Anterior cingulate cortex (tissue), 58 donors: ENCODE data around the gene RNF112.

Experiments used
- DNase-seq, 58 donors: peaks; one replicate each; lab custom pipeline; 2025; lab: John Stamatoyannopoulos, UW

RNF112 gene

DNA sequence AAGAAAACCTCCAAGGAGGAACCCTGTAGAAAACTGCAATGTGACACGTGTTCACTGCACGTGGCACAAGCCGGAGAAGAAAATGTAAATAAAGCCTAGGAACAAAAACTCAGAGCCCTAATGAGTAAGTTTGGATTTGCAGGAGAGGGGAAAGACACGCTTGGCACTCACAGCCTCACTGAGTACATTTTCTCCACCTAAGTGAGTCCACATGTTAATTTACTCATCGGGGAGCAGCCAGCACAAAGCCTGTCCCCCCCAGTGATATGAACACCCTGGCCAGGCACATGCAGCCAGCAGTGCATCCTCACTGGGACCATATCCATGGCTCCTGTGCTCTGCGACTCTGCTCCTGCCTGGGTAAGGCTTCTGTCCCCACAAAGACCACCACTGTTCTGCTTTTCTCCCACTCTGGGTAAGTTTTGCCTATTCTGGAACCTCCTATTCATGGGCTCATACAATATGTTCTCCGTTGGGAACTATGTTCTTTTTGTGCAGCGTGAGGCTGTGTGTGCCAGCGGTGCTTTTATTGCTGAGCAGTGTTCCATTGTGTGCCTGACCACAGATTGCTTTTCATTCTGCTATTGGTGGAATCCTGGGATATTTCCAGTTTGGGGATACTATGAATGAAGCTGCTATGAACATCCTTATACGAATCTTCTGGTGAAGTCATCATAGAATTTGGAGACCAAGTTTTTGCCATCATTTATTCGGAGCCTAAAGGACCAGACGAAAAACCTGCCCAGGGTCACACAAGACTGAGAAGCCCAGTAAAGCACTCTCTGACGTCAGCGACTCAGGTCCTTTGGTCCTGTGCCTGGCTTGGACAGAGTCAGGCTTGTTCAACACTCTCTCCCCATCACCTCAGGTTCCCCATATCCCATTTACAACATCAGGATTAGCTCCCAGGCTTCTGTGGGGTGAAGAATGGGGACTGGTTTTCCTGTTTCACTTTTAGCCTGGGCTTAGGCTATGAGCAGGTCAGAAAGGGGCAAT, 53.3 kb downstream of the RNF112 start:
- peak in 22 of 58 donors; percentile 7 to 58 (median 24) for DNase-seq
